Measurements from ENCODE around the gene WASF2. TPM values are rescaled to one million over a fixed set of nuclear protein-coding genes. Genes with fewer than 3 reads are reported as not detected.

Gene WASF2
- total RNA-seq, 4 donors from 2014 or later: 52.5 to 74.5 (median 57.5) TPM

DNA sequence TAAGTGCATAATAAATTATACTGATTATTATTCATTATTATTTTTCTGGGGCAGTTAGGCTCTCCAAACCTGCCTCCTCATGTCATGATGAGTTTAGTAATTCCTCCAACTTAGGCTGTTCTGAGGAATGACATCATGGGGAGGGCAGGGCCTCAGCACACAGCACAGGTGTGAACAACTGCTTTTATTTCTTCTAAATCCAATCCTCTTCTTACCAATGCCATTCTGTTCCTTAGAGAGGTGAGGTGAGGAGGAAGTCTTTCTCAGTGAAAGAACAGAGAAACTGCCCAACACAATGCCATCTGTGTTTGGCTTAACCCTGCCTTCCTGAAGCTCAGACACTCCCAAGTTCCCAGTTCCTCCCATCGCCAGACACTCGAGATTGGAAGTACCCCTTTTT lies 45.4 kb upstream of the WASF2 start:
- TF ChIP-seq POLR2A (IDR thresholded peaks at IDR 0.05): no peak
- TF ChIP-seq, protein P1, sequence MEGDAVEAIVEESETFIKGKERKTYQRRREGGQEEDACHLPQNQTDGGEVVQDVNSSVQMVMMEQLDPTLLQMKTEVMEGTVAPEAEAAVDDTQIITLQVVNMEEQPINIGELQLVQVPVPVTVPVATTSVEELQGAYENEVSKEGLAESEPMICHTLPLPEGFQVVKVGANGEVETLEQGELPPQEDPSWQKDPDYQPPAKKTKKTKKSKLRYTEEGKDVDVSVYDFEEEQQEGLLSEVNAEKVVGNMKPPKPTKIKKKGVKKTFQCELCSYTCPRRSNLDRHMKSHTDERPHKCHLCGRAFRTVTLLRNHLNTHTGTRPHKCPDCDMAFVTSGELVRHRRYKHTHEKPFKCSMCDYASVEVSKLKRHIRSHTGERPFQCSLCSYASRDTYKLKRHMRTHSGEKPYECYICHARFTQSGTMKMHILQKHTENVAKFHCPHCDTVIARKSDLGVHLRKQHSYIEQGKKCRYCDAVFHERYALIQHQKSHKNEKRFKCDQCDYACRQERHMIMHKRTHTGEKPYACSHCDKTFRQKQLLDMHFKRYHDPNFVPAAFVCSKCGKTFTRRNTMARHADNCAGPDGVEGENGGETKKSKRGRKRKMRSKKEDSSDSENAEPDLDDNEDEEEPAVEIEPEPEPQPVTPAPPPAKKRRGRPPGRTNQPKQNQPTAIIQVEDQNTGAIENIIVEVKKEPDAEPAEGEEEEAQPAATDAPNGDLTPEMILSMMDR (IDR thresholded peaks at IDR 0.05): no peak
- peaks cover 0 to 27% (median 0%) of the 10 kb centered on the region in 4 donors for H3K4me1 ChIP-seq
- peak overlapping the region in 1 of 4 donors; percentile 5 for H3K27ac ChIP-seq
- DNase-seq: no peak
- H3K9me3 ChIP-seq: no peaks in the 10 kb centered on the region
- no peaks in the 10 kb centered on the region for H3K27me3 ChIP-seq
- H3K36me3 ChIP-seq: no peaks in the 10 kb centered on the region
- H3K4me3 ChIP-seq: no peak overlapping the region

DNA sequence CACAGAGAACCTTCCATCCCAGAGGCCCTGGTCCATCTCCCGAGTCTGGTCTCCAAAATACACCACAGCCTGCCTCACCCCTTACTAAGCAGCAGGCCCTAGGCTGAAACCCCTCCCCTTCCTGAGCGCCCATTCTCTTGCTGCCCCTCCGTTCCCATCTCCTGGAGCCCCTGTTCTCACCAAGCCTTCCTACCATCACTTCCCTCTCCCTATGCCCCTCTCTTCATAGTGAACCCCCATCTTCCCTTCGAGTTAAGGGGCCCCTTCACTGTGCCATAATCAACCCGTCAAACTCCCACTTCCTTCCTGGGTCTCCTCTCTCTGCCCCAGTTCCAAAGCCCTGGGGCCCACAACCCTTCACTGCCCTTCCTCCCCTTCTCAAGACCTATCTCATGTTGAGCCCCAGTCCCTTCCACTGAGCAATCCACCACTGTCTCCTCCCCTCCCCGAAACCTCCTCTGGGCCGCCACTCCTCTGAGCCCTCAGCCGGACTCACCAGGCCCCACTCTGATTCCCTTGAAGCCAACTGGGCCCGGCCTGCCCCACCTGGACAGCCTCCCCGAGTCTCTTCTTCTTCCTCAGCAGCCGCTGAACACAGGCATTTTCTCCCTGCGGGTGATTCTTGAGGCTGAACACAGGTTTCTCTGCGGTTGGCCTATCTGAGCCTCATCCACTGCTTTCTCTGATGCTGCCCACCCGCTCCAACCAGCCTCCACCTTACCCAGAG lies 42.2 kb upstream of the WASF2 start:
- TF ChIP-seq, protein P1 (IDR thresholded peaks at IDR 0.05): no peak
- no peak for TF ChIP-seq POLR2A (IDR thresholded peaks at IDR 0.05)
- H3K4me3 ChIP-seq: no peak overlapping the region
- no peak overlapping the region for H3K27ac ChIP-seq
- H3K27me3 ChIP-seq: no peaks in the 10 kb centered on the region
- H3K9me3 ChIP-seq: no peaks in the 10 kb centered on the region
- DNase-seq: no peak
- H3K4me1 ChIP-seq: peaks cover 0 to 39% (median 12%) of the 10 kb centered on the region in 4 donors
- no peaks in the 10 kb centered on the region for H3K36me3 ChIP-seq

DNA sequence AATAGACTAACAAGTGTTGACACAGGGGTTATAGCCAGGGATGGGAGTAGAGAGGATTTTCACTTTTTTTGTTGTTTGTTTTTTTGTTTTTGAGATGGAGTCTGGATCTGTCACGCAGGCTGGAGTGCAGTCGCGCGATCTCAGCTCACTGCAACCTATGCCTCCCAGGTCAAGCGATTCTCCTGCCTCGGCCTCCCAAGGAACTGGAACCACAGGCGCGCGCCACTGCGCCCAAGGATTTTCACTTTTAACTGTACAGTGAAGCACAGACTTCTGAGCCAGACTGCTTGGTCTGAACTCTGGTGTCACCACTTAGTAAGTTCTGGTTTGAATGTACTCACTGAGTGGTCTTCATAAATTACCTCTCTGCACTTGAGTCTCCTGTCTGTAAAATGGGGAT lies 40.2 kb upstream of the WASF2 start:
- H3K4me1 ChIP-seq: peaks cover 4 to 42% (median 29%) of the 10 kb centered on the region in 4 donors
- H3K36me3 ChIP-seq: no peaks in the 10 kb centered on the region
- no peaks in the 10 kb centered on the region for H3K27me3 ChIP-seq
- H3K4me3 ChIP-seq: no peak overlapping the region
- no peak overlapping the region for H3K27ac ChIP-seq
- TF ChIP-seq, protein P1 (IDR thresholded peaks at IDR 0.05): no peak
- no peak for TF ChIP-seq POLR2A (IDR thresholded peaks at IDR 0.05)
- no peaks in the 10 kb centered on the region for H3K9me3 ChIP-seq
- no peak for DNase-seq

DNA sequence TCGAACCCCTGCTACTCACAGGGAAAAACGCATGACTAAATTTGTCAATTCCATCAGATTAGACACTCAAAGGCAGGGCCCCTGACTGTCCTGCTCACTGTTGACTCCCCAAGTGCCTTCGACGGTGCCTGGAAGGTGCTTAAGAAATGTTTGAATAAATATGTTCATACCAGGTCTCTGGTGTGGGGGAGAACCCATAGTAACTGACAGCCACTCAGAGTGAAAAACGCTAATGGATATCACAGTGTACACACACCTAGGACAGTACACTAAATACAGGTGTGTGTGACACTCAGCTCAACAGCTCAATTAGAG lies 39.7 kb upstream of the WASF2 start:
- Histone ChIP-seq H3K27me3 (no peaks in the 10 kb centered on the region), H3K27ac (peak overlapping the region; percentile 47 to 83 (median 66)), H3K36me3 (no peaks in the 10 kb centered on the region), H3K9me3 (no peaks in the 10 kb centered on the region), H3K4me1 (peaks cover 4 to 48% (median 31%) of the 10 kb centered on the region in 4 donors), H3K4me3 (no peak overlapping the region)
- TF ChIP-seq, protein P1 (IDR thresholded peaks at IDR 0.05): no peak
- no peak for TF ChIP-seq POLR2A (IDR thresholded peaks at IDR 0.05)
- no peak for DNase-seq

GRCh38 chr1:27528818-27529703 lies 39.1 kb upstream of the WASF2 start:
- TF ChIP-seq POLR2A (IDR thresholded peaks at IDR 0.05): no peak
- peak overlapping the region in 2 of 4 donors; percentile 52 to 63 for H3K4me3 ChIP-seq
- H3K27me3 ChIP-seq: no peaks in the 10 kb centered on the region
- H3K9me3 ChIP-seq: no peaks in the 10 kb centered on the region
- H3K27ac ChIP-seq: peak overlapping the region; percentile 47 to 83 (median 73)
- peak in 2 of 3 donors; percentile 34 to 64 for DNase-seq
- no peaks in the 10 kb centered on the region for H3K36me3 ChIP-seq
- peaks cover 4 to 52% (median 31%) of the 10 kb centered on the region in 4 donors for H3K4me1 ChIP-seq

Measured in Peyer's patch (tissue), 4 donors.